HEK293 (cell line): ENCODE results near the gene TFAP2E.

Experiments used
- TCF7L2 ChIP-seq: IDR thresholded peaks from 2 replicates; pipeline ENCODE4 v1.6.1; 2011; ENCODE audit warnings: low read depth, mild to moderate bottlenecking, inconsistent platforms, low read length, moderate library complexity, borderline replicate concordance
- YY1 ChIP-seq: fragments of 450-650 bp; formaldehyde crosslinking; IDR thresholded peaks from 2 replicates; pipeline ENCODE4 v1.5.1; 2018; ENCODE audit warnings: missing biosample characterization, missing genetic modification characterization
- ZBTB44 ChIP-seq: fragments of 450-650 bp; IDR thresholded peaks from 2 replicates; pipeline ENCODE4 v1.5.1; 2018; ENCODE audit warnings: missing biosample characterization, mild to moderate bottlenecking, missing genetic modification characterization
- ZNF610 ChIP-seq: fragments of 450-650 bp; formaldehyde crosslinking; IDR thresholded peaks from 2 replicates; pipeline ENCODE4 v1.5.1; 2016; ENCODE audit warnings: missing biosample characterization, missing genetic modification characterization, borderline replicate concordance
- ZNF639 ChIP-seq: fragments of 450-650 bp; formaldehyde crosslinking; IDR thresholded peaks from 2 replicates; pipeline ENCODE4 v1.5.1; 2016; ENCODE audit warnings: missing biosample characterization, missing genetic modification characterization
- ZNF747 ChIP-seq: fragments of 450-650 bp; formaldehyde crosslinking; IDR thresholded peaks from 2 replicates; pipeline ENCODE4 v1.5.1; 2016; ENCODE audit warnings: missing biosample characterization, missing genetic modification characterization
- TF ChIP-seq, protein P1 (sequence below): fragments of 450-650 bp; formaldehyde crosslinking; IDR thresholded peaks from 2 replicates; pipeline ENCODE4 v1.5.1; 2016; ENCODE audit warnings: missing biosample characterization, missing genetic modification characterization

DNA sequence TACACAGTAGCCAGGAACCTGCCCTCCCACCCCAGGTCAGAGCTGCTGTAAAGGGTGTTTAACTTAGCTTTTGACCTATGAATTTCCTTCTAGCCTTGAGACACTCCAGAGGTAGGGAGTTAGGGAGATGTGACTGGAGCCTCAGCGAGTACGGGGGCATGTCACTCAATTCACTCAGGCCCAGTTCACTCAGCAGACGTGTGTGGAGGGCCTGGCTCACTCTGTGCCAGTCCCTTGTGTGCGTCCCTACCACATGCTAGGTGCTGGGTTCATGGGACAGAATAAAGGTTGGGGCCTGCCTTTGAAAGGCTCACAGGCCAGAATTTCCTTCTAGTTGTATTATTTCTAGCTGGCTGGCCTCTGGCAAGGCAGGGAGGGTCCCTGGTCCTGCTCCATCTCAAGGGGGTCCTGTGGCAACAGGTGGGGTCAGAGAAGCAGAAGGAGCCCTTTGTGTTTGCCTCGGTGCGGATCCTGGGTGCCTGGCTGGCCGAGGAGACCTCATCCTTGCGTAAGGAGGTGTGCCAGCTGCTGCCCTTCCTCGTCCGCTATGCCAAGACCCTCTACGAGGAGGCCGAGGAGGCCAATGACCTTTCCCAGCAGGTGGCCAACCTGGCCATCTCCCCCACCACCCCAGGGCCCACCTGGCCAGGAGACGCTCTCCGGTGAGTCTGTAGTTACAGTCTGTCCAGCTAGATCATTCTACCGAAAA lies 11.0 kb upstream of the TFAP2E start:
- no peak for TF ChIP-seq ZNF610 (tag by site-specific recombination)
- TF ChIP-seq ZBTB44 (tag by site-specific recombination), result no peak
- no peak for TF ChIP-seq YY1 (tag by site-specific recombination)
- TF ChIP-seq, protein P1, sequence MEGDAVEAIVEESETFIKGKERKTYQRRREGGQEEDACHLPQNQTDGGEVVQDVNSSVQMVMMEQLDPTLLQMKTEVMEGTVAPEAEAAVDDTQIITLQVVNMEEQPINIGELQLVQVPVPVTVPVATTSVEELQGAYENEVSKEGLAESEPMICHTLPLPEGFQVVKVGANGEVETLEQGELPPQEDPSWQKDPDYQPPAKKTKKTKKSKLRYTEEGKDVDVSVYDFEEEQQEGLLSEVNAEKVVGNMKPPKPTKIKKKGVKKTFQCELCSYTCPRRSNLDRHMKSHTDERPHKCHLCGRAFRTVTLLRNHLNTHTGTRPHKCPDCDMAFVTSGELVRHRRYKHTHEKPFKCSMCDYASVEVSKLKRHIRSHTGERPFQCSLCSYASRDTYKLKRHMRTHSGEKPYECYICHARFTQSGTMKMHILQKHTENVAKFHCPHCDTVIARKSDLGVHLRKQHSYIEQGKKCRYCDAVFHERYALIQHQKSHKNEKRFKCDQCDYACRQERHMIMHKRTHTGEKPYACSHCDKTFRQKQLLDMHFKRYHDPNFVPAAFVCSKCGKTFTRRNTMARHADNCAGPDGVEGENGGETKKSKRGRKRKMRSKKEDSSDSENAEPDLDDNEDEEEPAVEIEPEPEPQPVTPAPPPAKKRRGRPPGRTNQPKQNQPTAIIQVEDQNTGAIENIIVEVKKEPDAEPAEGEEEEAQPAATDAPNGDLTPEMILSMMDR (tag by site-specific recombination), result no peak
- no peak for TF ChIP-seq ZNF639 (tag by site-specific recombination)
- no peak for TF ChIP-seq ZNF747 (tag by site-specific recombination)
- TF ChIP-seq TCF7L2, result no peak
